Endodermal cell (in vitro differentiated cells): ENCODE data around the gene NME7. TPM values are rescaled to one million over a fixed set of nuclear protein-coding genes. Genes with fewer than 3 reads are reported as not detected.
"Not testable (repeated sequence)": the region's sequence is repeated elsewhere in the genome, so short reads cannot be mapped to it uniquely, and the experiment has no call there.

Source experiments
- DNase-seq: peaks from one replicate; pipeline ENCODE4 v3.0.0-alpha.2; 2017
- H3K27ac ChIP-seq: 2 replicates; pipeline ENCODE4 v1.5.1; 2013; ENCODE audit warnings: mild to moderate bottlenecking, low read depth, low read length, moderate library complexity
- H3K27me3 ChIP-seq: 2 replicates; pipeline ENCODE4 v1.6.1; 2013; ENCODE audit warnings: mild to moderate bottlenecking, low read length, moderate library complexity; ENCODE audit not compliant: insufficient read depth, control insufficient read depth, poor library complexity, severe bottlenecking
- H3K36me3 ChIP-seq: 2 replicates; pipeline ENCODE4 v1.7.0; 2013; ENCODE audit warnings: mild to moderate bottlenecking, low read length, moderate library complexity; ENCODE audit not compliant: control insufficient read depth, insufficient read depth
- H3K4me1 ChIP-seq: one replicate; pipeline ENCODE4 v1.7.0; 2013; ENCODE audit warnings: low read length; ENCODE audit not compliant: control insufficient read depth, insufficient read depth
- H3K4me3 ChIP-seq: 2 replicates; pipeline ENCODE4 v1.5.1; 2013; ENCODE audit warnings: mild to moderate bottlenecking, low read length, moderate library complexity
- H3K9ac ChIP-seq: 2 replicates; pipeline ENCODE4 v1.6.1; 2013; ENCODE audit warnings: mild to moderate bottlenecking, low read length, moderate library complexity; ENCODE audit not compliant: poor library complexity, severe bottlenecking; ENCODE audit errors: extremely low read depth
- H3K9me3 ChIP-seq: 2 replicates; pipeline ENCODE4 v1.6.1; 2013; ENCODE audit warnings: mild to moderate bottlenecking, low read length, moderate library complexity; ENCODE audit not compliant: control insufficient read depth
- H3K27ac Mint-ChIP-seq: 2 replicates; pipeline ENCODE4 v1.8.0; 2020; ENCODE audit warnings: mixed read lengths
- H3K27me3 Mint-ChIP-seq: 2 replicates; pipeline ENCODE4 v1.8.0; 2021; ENCODE audit warnings: mild to moderate bottlenecking, mixed read lengths; ENCODE audit not compliant: insufficient read depth
- H3K36me3 Mint-ChIP-seq: 2 replicates; pipeline ENCODE4 v1.8.0; 2020; ENCODE audit warnings: low read depth, mixed read lengths
- H3K4me1 Mint-ChIP-seq: 2 replicates; pipeline ENCODE4 v1.8.0; 2020; ENCODE audit warnings: mixed read lengths
- H3K4me3 Mint-ChIP-seq: 2 replicates; pipeline ENCODE4 v1.8.0; 2020; ENCODE audit warnings: mild to moderate bottlenecking, moderate library complexity, mixed read lengths
- H3K9me3 Mint-ChIP-seq: 2 replicates; pipeline ENCODE4 v1.8.0; 2020; ENCODE audit warnings: mild to moderate bottlenecking, mixed read lengths
- CTCF ChIP-seq: fragments of 200-600 bp; sonication (generic); conservative IDR thresholded peaks from 2 replicates; pipeline ENCODE4 v1.5.0; 2021; ENCODE audit warnings: antibody characterized with exemption, mild to moderate bottlenecking
- WGBS, 2 experiments: methylation state at CpG; one replicate each; pipeline versions ENCODE4 v1.1.5 to v1.1.7; 2013; ENCODE audit warnings: missing lambda C conversion rate in 2 of 2, mixed read lengths in 1 of 2; ENCODE audit not compliant: insufficient coverage in 1 of 2, insufficient read length in 1 of 2; 5-methylcytosine and 5-hydroxymethylcytosine counted together
- total RNA-seq, 2 donors: library from RNA; stranded (reverse); fragmentation: NEBNext Ultra II Directional in 1 of 2; extraction: Animal tissue kit (Norgen Biotek cat#: 25700) in 1 of 2; gene quantifications; 2 replicates in 1 of 2; 3 replicates in 1 of 2; pipeline ENCODE4 v1.2.1, GENCODE V29; 2021

The NME7 gene
- total RNA-seq, 2 donors from 2014 or later = 28.1 to 32.3 TPM

GRCh38 chr1:169339773-169340172, 27.8 kb downstream of the NME7 start:
- Mint-ChIP-seq H3K27ac (no peak overlapping the region), H3K9me3 (peaks cover 36% of the 10 kb centered on the region), H3K27me3 (no peaks in the 10 kb centered on the region), H3K4me3 (no peak overlapping the region), H3K36me3 (peaks cover 37% of the 10 kb centered on the region), H3K4me1 (no peaks in the 10 kb centered on the region)
- Histone ChIP-seq H3K9me3 (peaks cover 17% of the 10 kb centered on the region), H3K9ac (no peak overlapping the region), H3K36me3 (peaks cover 4% of the 10 kb centered on the region), H3K4me1 (no peaks in the 10 kb centered on the region), H3K27me3 (no peaks in the 10 kb centered on the region), H3K27ac (no peak overlapping the region), H3K4me3 (peak overlapping the region; percentile 11)
- no peak for DNase-seq
- TF ChIP-seq CTCF = no peak

GRCh38 chr1:169338617-169339016, 29.0 kb downstream of the NME7 start:
- Histone ChIP-seq H3K36me3 (peaks cover 4% of the 10 kb centered on the region), H3K27ac (no peak overlapping the region), H3K4me3 (no peak overlapping the region), H3K4me1 (no peaks in the 10 kb centered on the region), H3K27me3 (no peaks in the 10 kb centered on the region), H3K9ac (no peak overlapping the region), H3K9me3 (peaks cover 17% of the 10 kb centered on the region)
- Mint-ChIP-seq H3K27ac (no peak overlapping the region), H3K4me1 (no peaks in the 10 kb centered on the region), H3K4me3 (no peak overlapping the region), H3K36me3 (peaks cover 45% of the 10 kb centered on the region), H3K9me3 (peaks cover 40% of the 10 kb centered on the region), H3K27me3 (no peaks in the 10 kb centered on the region)
- TF ChIP-seq CTCF = no peak
- WGBS, 2 experiments = 100% methylated on average over 2 of the region's 2 CpGs; no CpG with 5 or more reads in 1 of the 2 experiments
- no peak for DNase-seq

GRCh38 chr1:169336947-169337715, 30.5 kb downstream of the NME7 start:
- H3K4me3 Mint-ChIP-seq, H3K36me3 ChIP-seq, H3K4me1 ChIP-seq, H3K27me3 Mint-ChIP-seq, H3K27me3 ChIP-seq, DNase-seq, H3K27ac ChIP-seq, H3K4me1 Mint-ChIP-seq, H3K9ac ChIP-seq, H3K4me3 ChIP-seq, H3K27ac Mint-ChIP-seq: not testable (repeated sequence)
- Mint-ChIP-seq H3K36me3 (peaks cover 45% of the 10 kb centered on the region), H3K9me3 (peaks cover 43% of the 10 kb centered on the region)
- 97 to 100% methylated on average over 12 to 35 of the region's 35 CpGs for WGBS, 2 experiments
- H3K9me3 ChIP-seq = peaks cover 16% of the 10 kb centered on the region

- 94% methylated on average over 3 of the region's 3 CpGs; no CpG with 5 or more reads in 1 of the 2 experiments for WGBS, 2 experiments
- not testable (repeated sequence) for H3K4me3 Mint-ChIP-seq
- peaks cover 32% of the 10 kb centered on the region for H3K36me3 Mint-ChIP-seq
These were observed 32.9 kb downstream of the NME7 start for GRCh38 chr1:169334727-169335126.

More at GRCh38 chr1:169334727-169335126, 32.9 kb downstream of the NME7 start:
- H3K9me3 ChIP-seq, H3K27ac Mint-ChIP-seq, H3K27me3 ChIP-seq, H3K9ac ChIP-seq, H3K4me1 ChIP-seq, H3K4me1 Mint-ChIP-seq, H3K27ac ChIP-seq, H3K4me3 ChIP-seq, H3K27me3 Mint-ChIP-seq, H3K36me3 ChIP-seq, DNase-seq: not testable (repeated sequence)
- H3K9me3 Mint-ChIP-seq = peaks cover 39% of the 10 kb centered on the region
